ENCODE results near the gene SLC4A9.

Gene SLC4A9

GRCh38 chr5:140424135-140424534 lies 64.1 kb downstream of the SLC4A9 start:
- DNase-seq (ENCODE audit: extremely low spot score, insufficient read length, low read depth), result no peak
- no peak for FAIRE-seq

Measured in GM18507 (cell line).